ENCODE results near the gene C10orf71.

Gene C10orf71

GRCh38 chr10:49280001-49280408 lies 19.0 kb upstream of the C10orf71 start:
- TF ChIP-seq CTCF (IDR thresholded peaks at IDR 0.05; ENCODE audit: insufficient read depth, missing control alignments), result no peak
- no peak for DNase-seq (ENCODE audit: insufficient read length, low spot score)
- FAIRE-seq, result no peak

GRCh38 chr10:49281461-49281860 lies 17.5 kb upstream of the C10orf71 start:
- TF ChIP-seq CTCF (IDR thresholded peaks at IDR 0.05; ENCODE audit: insufficient read depth, missing control alignments), result peak; percentile 9
- no peak for FAIRE-seq
- DNase-seq (ENCODE audit: insufficient read length, low spot score), result no peak

GRCh38 chr10:49282306-49282705 lies 16.7 kb upstream of the C10orf71 start:
- FAIRE-seq (no peak), DNase-seq (ENCODE audit: insufficient read length, low spot score) (no peak)
- TF ChIP-seq CTCF (IDR thresholded peaks at IDR 0.05; ENCODE audit: insufficient read depth, missing control alignments), result no peak

GRCh38 chr10:49282879-49283341 lies 16.1 kb upstream of the C10orf71 start:
- no peak for FAIRE-seq

GRCh38 chr10:49283491-49283890 lies 15.5 kb upstream of the C10orf71 start:
- no peak for FAIRE-seq

More at GRCh38 chr10:49282879-49283341, 16.1 kb upstream of the C10orf71 start:
- no peak for DNase-seq (ENCODE audit: insufficient read length, low spot score)
- no peak for TF ChIP-seq CTCF (IDR thresholded peaks at IDR 0.05; ENCODE audit: insufficient read depth, missing control alignments)

GRCh38 chr10:49284356-49284755 lies 14.6 kb upstream of the C10orf71 start:
- DNase-seq (ENCODE audit: insufficient read length, low spot score) (no peak), FAIRE-seq (no peak)
- no peak for TF ChIP-seq CTCF (IDR thresholded peaks at IDR 0.05; ENCODE audit: insufficient read depth, missing control alignments)

More at GRCh38 chr10:49283491-49283890, 15.5 kb upstream of the C10orf71 start:
- no peak for DNase-seq (ENCODE audit: insufficient read length, low spot score)
- no peak for TF ChIP-seq CTCF (IDR thresholded peaks at IDR 0.05; ENCODE audit: insufficient read depth, missing control alignments)

GRCh38 chr10:49285232-49285631 lies 13.7 kb upstream of the C10orf71 start:
- TF ChIP-seq CTCF (IDR thresholded peaks at IDR 0.05; ENCODE audit: insufficient read depth, missing control alignments), result no peak
- FAIRE-seq (no peak), DNase-seq (ENCODE audit: insufficient read length, low spot score) (no peak)

All from D721Med (cell line).